Nephron (organoid): ENCODE data around the gene QKI.

Source experiments
- H3K27ac Mint-ChIP-seq, 3 experiments: 2 replicates each; pipeline ENCODE4 v1.8.0; 2020; ENCODE audit warnings: mixed read lengths in 3 of 3, mild to moderate bottlenecking in 2 of 3, moderate library complexity in 1 of 3
- H3K27me3 Mint-ChIP-seq: 2 replicates; pipeline ENCODE4 v1.8.0; 2021; ENCODE audit warnings: low read depth, mild to moderate bottlenecking, moderate library complexity, mixed read lengths
- H3K36me3 Mint-ChIP-seq: 2 replicates; pipeline ENCODE4 v1.8.0; 2020; ENCODE audit warnings: low read depth, mixed read lengths
- H3K4me1 Mint-ChIP-seq: 2 replicates; pipeline ENCODE4 v1.8.0; 2020; ENCODE audit warnings: mixed read lengths
- H3K4me3 Mint-ChIP-seq, 3 experiments: 2 replicates each; pipeline ENCODE4 v1.8.0; 2020; ENCODE audit warnings: mild to moderate bottlenecking in 3 of 3, mixed read lengths in 3 of 3, moderate library complexity in 2 of 3
- H3K9me3 Mint-ChIP-seq: 2 replicates; pipeline ENCODE4 v1.8.0; 2020; ENCODE audit warnings: mixed read lengths
- CTCF ChIP-seq, 3 experiments: fragments of 200-600 bp; sonication (generic); IDR thresholded peaks; one replicate each; pipeline ENCODE4 v1.5.0; 2021; ENCODE audit warnings: antibody characterized with exemption in 3 of 3; ENCODE audit not compliant: unreplicated experiment in 3 of 3

Gene QKI

GRCh38 chr6:163608204-163608644 is 193.7 kb downstream of the QKI start:
- Mint-ChIP-seq H3K36me3 (no peaks in the 10 kb centered on the region), H3K27ac (peak overlapping the region; percentile 20 to 79 (median 48)), H3K4me1 (no peaks in the 10 kb centered on the region), H3K9me3 (no peaks in the 10 kb centered on the region), H3K27me3 (peaks cover 11% of the 10 kb centered on the region), H3K4me3 (no peak overlapping the region)
- TF ChIP-seq CTCF (IDR thresholded peaks at IDR 0.05; ENCODE audit: unreplicated experiment in 3 of 3): no peak

GRCh38 chr6:163612200-163612599 is 197.7 kb downstream of the QKI start:
- Mint-ChIP-seq H3K27me3 (peaks cover 7% of the 10 kb centered on the region), H3K27ac (no peak overlapping the region), H3K4me1 (no peaks in the 10 kb centered on the region), H3K9me3 (no peaks in the 10 kb centered on the region), H3K4me3 (no peak overlapping the region), H3K36me3 (no peaks in the 10 kb centered on the region)
- TF ChIP-seq CTCF (IDR thresholded peaks at IDR 0.05; ENCODE audit: unreplicated experiment in 3 of 3): no peak

GRCh38 chr6:163613025-163613424 is 198.5 kb downstream of the QKI start:
- Mint-ChIP-seq H3K27me3 (peaks cover 7% of the 10 kb centered on the region), H3K9me3 (peaks cover 2% of the 10 kb centered on the region), H3K36me3 (no peaks in the 10 kb centered on the region), H3K4me1 (no peaks in the 10 kb centered on the region), H3K27ac (no peak overlapping the region), H3K4me3 (no peak overlapping the region)
- TF ChIP-seq CTCF (IDR thresholded peaks at IDR 0.05; ENCODE audit: unreplicated experiment in 3 of 3): no peak

- no peak overlapping the region for H3K27ac Mint-ChIP-seq
- peaks cover 4% of the 10 kb centered on the region for H3K27me3 Mint-ChIP-seq
- no peaks in the 10 kb centered on the region for H3K4me1 Mint-ChIP-seq
- TF ChIP-seq CTCF (IDR thresholded peaks at IDR 0.05; ENCODE audit: unreplicated experiment in 3 of 3): no peak
- H3K4me3 Mint-ChIP-seq: no peak overlapping the region
- peaks cover 5% of the 10 kb centered on the region for H3K9me3 Mint-ChIP-seq
- no peaks in the 10 kb centered on the region for H3K36me3 Mint-ChIP-seq
These were observed 199.2 kb downstream of the QKI start for GRCh38 chr6:163613668-163614067.

GRCh38 chr6:163616452-163616851 is 201.9 kb downstream of the QKI start:
- TF ChIP-seq CTCF (IDR thresholded peaks at IDR 0.05; ENCODE audit: unreplicated experiment in 3 of 3): no peak

GRCh38 chr6:163617549-163617948 is 203.0 kb downstream of the QKI start:
- no peak for TF ChIP-seq CTCF (IDR thresholded peaks at IDR 0.05; ENCODE audit: unreplicated experiment in 3 of 3)
- Mint-ChIP-seq H3K4me3 (no peak overlapping the region), H3K27me3 (peaks cover 15% of the 10 kb centered on the region), H3K9me3 (peaks cover 10% of the 10 kb centered on the region), H3K4me1 (no peaks in the 10 kb centered on the region), H3K36me3 (peaks cover 3% of the 10 kb centered on the region), H3K27ac (no peak overlapping the region)

More at GRCh38 chr6:163616452-163616851, 201.9 kb downstream of the QKI start:
- Mint-ChIP-seq H3K27ac (no peak overlapping the region), H3K4me3 (no peak overlapping the region), H3K27me3 (peaks cover 6% of the 10 kb centered on the region), H3K9me3 (peaks cover 6% of the 10 kb centered on the region), H3K36me3 (peaks cover under 1% of the 10 kb centered on the region), H3K4me1 (no peaks in the 10 kb centered on the region)
